HG03354 (cell line): Measurements from ENCODE around the gene MZT1.

ENCODE experiments used
- ATAC-seq: cut with Tn5 transposase; IDR thresholded peaks from one replicate; pipeline ENCODE4 v1.9.1; 2021; ENCODE audit warnings: mild to moderate bottlenecking; ENCODE audit not compliant: unreplicated experiment, poor library complexity, severe bottlenecking

The MZT1 gene

DNA sequence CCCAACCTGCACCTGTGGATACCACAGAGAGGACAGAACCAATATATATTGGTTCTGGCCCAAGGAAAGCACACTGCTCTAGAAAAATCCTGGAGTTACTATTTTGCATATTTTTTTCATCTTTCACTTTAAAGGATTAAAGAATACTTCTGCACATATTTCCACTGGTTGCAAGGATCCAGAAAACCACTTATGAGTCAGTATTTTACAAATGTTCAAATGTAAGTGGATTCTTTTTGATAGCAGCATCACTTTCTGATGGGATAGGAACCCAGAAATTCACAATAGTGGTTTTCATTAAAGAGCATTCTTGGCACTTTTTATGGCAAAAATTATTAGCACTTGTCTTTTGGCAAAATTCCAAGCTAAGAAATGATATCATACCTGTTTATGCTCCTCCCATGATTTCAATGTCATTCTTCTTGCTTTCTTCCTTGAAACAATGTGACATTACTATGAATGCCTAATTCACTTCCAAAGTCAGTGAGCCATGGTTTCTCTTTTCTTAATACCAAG is 38.2 kb downstream of the MZT1 start:
- ATAC-seq, result no peak

DNA sequence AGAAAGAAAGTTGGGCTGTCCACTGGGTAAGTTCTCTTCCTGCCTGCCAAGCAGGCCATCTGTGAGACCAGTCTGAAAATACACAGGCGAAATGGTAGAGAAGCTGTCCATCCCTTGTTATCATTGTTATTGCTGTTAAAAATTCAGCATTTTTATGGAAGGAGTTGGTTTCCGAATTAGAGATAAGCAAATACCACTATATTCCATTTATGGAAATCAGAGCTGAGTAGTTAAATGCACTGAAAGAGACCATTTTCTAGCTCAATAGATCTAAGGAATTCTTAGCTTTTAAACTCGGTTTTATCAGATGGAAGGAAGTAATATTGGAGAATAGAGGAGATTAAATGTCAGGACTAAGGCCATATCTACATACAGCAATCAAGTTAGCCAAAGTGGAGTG is 40.7 kb downstream of the MZT1 start:
- no peak for ATAC-seq

DNA sequence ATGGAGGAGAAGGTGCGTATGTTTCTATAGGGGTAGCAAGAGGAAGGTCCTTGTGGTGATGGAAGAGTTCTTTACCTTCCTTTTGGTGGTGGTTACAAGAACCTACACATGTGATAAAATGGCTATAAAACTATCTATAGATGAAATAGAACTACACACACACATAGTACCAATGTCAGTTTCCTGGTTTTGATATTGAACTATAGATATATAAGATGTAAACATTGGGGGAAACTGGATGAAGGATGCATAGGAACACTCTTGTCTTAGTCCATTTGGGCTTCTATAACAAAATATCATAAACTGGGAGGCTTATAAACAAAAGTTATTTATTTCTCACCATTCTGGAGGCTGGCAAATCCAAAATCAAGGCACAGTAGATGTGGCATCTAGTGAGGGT is 47.1 kb downstream of the MZT1 start:
- no peak for ATAC-seq

DNA sequence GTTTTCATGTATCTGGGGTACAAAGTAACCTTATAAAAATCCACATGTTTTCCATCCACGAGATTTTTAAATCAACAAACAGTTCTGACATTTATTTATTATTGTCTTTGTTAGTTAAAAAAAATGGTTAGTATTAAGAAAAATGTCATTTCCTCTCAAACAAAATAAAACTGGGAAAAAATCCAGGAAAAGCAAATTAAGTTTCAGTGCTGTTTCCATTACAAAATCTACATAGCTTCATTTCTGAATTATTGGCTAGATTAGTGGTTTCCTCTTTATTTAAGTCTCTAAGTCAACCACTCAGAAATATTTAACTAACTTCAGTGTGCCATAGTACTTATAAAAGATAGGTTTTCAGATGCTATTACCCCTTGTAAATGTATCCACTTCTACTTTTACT is 49.1 kb downstream of the MZT1 start:
- no peak for ATAC-seq

DNA sequence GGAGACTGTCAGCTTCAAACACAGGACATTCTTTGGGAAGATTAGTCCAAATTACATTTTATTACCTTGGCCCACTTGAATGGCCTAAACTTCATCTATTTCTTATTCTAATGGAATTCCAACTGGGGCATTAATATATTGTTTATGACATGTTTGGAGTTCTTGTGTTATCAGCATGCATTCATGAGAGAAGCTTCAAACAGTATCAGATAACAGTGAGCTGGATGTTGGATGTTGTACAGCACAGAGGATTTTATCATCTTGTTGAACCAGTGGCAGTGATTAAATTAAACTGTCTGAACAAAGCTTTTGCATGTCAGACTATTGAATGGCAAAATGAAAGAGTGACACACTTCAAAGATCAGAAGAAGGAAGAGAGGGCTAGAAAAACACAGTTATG is 50.0 kb downstream of the MZT1 start:
- ATAC-seq, result no peak

DNA sequence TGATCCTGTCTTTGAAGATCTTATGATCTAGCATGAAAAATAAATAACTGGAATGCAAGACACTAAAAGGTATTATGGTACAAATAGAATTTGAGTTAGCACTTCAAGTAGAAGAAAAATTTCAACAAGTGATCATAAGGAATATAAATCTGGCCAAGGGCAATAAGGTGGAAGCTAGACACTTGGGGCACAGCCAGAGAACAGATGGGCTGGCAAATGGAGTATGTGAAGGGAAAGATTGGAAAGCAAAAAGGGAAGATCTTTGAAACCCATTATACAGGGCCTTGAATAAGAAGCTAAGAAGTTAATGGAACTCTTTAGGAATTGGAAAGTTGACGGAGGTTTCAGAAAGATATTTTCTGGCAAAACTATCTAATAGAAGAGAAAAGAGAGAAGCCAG is 61.0 kb downstream of the MZT1 start:
- ATAC-seq, result no peak

DNA sequence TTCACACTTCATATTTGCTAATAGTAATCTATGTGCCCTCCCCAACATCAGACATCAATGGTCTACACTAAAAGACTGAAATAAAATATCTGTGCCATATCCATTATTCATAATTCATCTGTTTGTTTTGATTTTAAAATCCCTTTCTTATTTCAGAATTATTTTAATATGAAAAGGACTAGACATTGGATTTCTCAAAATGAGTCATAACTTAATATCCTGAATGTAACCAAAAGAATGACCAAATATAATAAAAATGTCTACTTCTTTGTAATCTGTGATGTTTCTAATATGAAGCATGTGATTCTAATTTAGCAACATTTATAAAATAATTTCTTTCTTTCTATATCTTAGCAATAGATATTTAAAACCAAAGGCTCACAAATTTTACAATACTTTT is 64.9 kb downstream of the MZT1 start:
- ATAC-seq, result no peak
